ENCODE measurements around the gene SAFB.

DNA sequence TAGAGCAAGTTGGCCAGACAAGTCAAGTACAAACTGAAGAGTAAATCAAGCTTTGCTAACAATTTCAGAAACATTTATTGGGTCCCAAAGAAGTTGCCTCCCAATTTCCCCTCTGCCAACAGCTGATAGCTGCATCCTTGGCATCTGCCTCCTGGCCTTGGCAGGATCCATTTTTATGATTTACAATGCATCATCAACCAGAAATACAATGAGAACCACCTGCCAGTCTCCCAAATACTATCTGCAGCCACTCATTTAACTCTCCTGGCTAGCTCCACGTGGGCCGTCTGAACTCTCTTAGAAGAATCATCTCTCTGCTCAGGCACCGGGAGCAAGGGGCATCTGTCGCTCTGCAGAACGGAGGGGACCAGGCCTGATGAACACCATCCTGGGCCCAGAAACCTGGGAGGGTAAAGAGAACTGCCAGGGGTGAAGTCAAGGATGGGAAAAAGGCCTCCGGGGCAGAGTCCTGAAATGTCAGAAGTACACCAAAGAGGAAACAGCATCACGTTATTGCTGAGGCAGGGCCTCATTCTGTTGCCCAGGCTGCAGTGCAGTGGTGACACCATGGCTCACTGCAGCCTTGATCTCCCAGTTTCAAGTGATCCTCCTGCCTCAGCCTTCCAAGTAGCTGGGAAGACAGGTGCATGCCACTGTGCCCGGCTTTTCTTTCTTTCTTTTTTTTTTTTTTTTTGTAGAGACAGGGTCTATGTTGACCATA lies 94.5 kb downstream of the SAFB start:
- TF ChIP-seq EZH2 (IDR thresholded peaks at IDR 0.05; ENCODE audit: insufficient read depth, poor library complexity, severe bottlenecking) (no peak), EZH2phosphoT487 (IDR thresholded peaks at IDR 0.05; ENCODE audit: insufficient read depth, low read depth) (no peak)
